GM19467 (cell line): Measurements from ENCODE around the gene SLC10A3.

Experiments
- ATAC-seq: cut with Tn5 transposase; IDR thresholded peaks from one replicate; pipeline ENCODE4 v1.9.1; 2021; ENCODE audit warnings: mild to moderate bottlenecking, moderate library complexity; ENCODE audit not compliant: unreplicated experiment

SLC10A3 gene

GRCh38 chrX:154485150-154486051 lies 5.0 kb downstream of the SLC10A3 start:
- no peak for ATAC-seq

GRCh38 chrX:154484255-154485149 lies 5.9 kb downstream of the SLC10A3 start:
- no peak for ATAC-seq

- no peak for ATAC-seq
Observed at GRCh38 chrX:154483325-154483724, 7.1 kb downstream of the SLC10A3 start.

- ATAC-seq = no peak
Observed at GRCh38 chrX:154482786-154483185, 7.6 kb downstream of the SLC10A3 start.

GRCh38 chrX:154481911-154482601 lies 8.4 kb downstream of the SLC10A3 start:
- ATAC-seq = no peak

GRCh38 chrX:154481195-154481594 lies 9.2 kb downstream of the SLC10A3 start:
- no peak for ATAC-seq

- ATAC-seq = peak; percentile 71
Observed at GRCh38 chrX:154478728-154479622, 11.5 kb downstream of the SLC10A3 start, which contains the start of gene LAGE3. Gene LAGE3 (minus strand): TSS chrX:154479281. CDS start chrX:154478915, 366 bp downstream.

GRCh38 chrX:154477891-154478477 lies 12.4 kb downstream of the SLC10A3 start:
- no peak for ATAC-seq

- ATAC-seq = no peak
Observed at GRCh38 chrX:154476821-154477220, 13.6 kb downstream of the SLC10A3 start.

GRCh38 chrX:154473683-154474082 lies 16.7 kb downstream of the SLC10A3 start:
- ATAC-seq = no peak

- ATAC-seq = no peak
Observed at GRCh38 chrX:154472685-154473632, 17.5 kb downstream of the SLC10A3 start.

- no peak for ATAC-seq
Observed at GRCh38 chrX:154471839-154472684, 18.4 kb downstream of the SLC10A3 start.

- no peak for ATAC-seq
Observed at GRCh38 chrX:154470914-154471568, 19.4 kb downstream of the SLC10A3 start.

GRCh38 chrX:154470434-154470833 lies 20.0 kb downstream of the SLC10A3 start:
- no peak for ATAC-seq

- no peak for ATAC-seq
Observed at GRCh38 chrX:154469880-154470279, 20.5 kb downstream of the SLC10A3 start.

GRCh38 chrX:154469114-154469513 lies 21.3 kb downstream of the SLC10A3 start:
- no peak for ATAC-seq

GRCh38 chrX:154468217-154468616 lies 22.2 kb downstream of the SLC10A3 start:
- ATAC-seq = no peak
